Neural crest cell (in vitro differentiated cells): ENCODE measurements around the gene PANX1. TPM values are rescaled to one million over a fixed set of nuclear protein-coding genes. Genes with fewer than 3 reads are reported as not detected.
"Not testable (repeated sequence)": the region's sequence is repeated elsewhere in the genome, so short reads cannot be mapped to it uniquely, and the experiment has no call there.

Experiments used
- DNase-seq: peaks from one replicate; pipeline ENCODE4 v3.0.0; 2021; ENCODE audit warnings: low read depth, mixed read lengths, low spot score
- H3K27ac Mint-ChIP-seq: one replicate; pipeline ENCODE4 v1.8.0; 2021; ENCODE audit warnings: mild to moderate bottlenecking, mixed read lengths; ENCODE audit not compliant: unreplicated experiment
- H3K27me3 Mint-ChIP-seq: 2 replicates; pipeline ENCODE4 v1.8.0; 2021; ENCODE audit warnings: low read depth, mild to moderate bottlenecking, mixed read lengths
- H3K36me3 Mint-ChIP-seq: 2 replicates; pipeline ENCODE4 v1.8.0; 2021; ENCODE audit warnings: low read depth, mild to moderate bottlenecking, mixed read lengths
- H3K4me1 Mint-ChIP-seq: 2 replicates; pipeline ENCODE4 v1.8.0; 2021; ENCODE audit warnings: mixed read lengths
- H3K4me3 Mint-ChIP-seq: one replicate; pipeline ENCODE4 v1.8.0; 2021; ENCODE audit warnings: mild to moderate bottlenecking, mixed read lengths
- H3K9me3 Mint-ChIP-seq: 2 replicates; pipeline ENCODE4 v1.8.0; 2021; ENCODE audit warnings: mixed read lengths
- total RNA-seq: library from RNA; stranded (reverse); gene quantifications from 2 replicates; pipeline ENCODE4 v1.2.1, GENCODE V29; 2021
- TF ChIP-seq, protein P1 (sequence below): fragments of 200-600 bp; sonication (generic); conservative IDR thresholded peaks from 2 replicates; pipeline ENCODE4 v1.5.0; 2021; ENCODE audit warnings: antibody characterized with exemption, mild to moderate bottlenecking

PANX1 gene
- total RNA-seq, 1 donor from 2014 or later = 43.1 TPM

- H3K4me1 Mint-ChIP-seq = no peaks in the 10 kb centered on the region
- H3K9me3 Mint-ChIP-seq = peaks cover 3% of the 10 kb centered on the region
- peaks cover 5% of the 10 kb centered on the region for H3K27me3 Mint-ChIP-seq
- no peak for DNase-seq
- TF ChIP-seq, protein P1, sequence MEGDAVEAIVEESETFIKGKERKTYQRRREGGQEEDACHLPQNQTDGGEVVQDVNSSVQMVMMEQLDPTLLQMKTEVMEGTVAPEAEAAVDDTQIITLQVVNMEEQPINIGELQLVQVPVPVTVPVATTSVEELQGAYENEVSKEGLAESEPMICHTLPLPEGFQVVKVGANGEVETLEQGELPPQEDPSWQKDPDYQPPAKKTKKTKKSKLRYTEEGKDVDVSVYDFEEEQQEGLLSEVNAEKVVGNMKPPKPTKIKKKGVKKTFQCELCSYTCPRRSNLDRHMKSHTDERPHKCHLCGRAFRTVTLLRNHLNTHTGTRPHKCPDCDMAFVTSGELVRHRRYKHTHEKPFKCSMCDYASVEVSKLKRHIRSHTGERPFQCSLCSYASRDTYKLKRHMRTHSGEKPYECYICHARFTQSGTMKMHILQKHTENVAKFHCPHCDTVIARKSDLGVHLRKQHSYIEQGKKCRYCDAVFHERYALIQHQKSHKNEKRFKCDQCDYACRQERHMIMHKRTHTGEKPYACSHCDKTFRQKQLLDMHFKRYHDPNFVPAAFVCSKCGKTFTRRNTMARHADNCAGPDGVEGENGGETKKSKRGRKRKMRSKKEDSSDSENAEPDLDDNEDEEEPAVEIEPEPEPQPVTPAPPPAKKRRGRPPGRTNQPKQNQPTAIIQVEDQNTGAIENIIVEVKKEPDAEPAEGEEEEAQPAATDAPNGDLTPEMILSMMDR = no peak
- H3K36me3 Mint-ChIP-seq = no peaks in the 10 kb centered on the region
- no peak overlapping the region for H3K4me3 Mint-ChIP-seq
- no peak overlapping the region for H3K27ac Mint-ChIP-seq
Observed at GRCh38 chr11:94111241-94111640, 17.4 kb upstream of the PANX1 start.

DNA sequence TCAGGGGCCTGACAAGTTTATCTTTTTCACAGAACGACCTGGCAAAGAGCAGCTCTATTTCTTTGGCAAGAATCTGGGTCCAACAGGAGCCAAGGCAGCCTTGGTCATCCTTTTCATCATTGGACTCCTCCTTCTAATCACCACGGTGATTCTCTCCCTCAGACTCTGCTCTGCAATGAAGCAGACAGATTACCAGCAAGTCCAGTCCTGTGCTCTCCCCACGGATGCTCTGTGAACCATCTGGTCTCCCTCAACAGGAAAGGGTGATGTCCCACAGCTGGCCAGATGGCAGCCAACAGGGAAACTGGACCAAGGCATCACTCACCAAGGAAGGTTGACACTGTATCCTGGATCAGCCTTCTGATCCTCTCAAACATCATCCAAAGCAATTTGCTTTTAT is 17.0 kb upstream of the PANX1 start:
- TF ChIP-seq, protein P1 = no peak
- Mint-ChIP-seq H3K27ac (no peak overlapping the region), H3K36me3 (no peaks in the 10 kb centered on the region), H3K4me3 (no peak overlapping the region), H3K27me3 (peaks cover 5% of the 10 kb centered on the region), H3K9me3 (peaks cover 1% of the 10 kb centered on the region), H3K4me1 (no peaks in the 10 kb centered on the region)
- no peak for DNase-seq

DNA sequence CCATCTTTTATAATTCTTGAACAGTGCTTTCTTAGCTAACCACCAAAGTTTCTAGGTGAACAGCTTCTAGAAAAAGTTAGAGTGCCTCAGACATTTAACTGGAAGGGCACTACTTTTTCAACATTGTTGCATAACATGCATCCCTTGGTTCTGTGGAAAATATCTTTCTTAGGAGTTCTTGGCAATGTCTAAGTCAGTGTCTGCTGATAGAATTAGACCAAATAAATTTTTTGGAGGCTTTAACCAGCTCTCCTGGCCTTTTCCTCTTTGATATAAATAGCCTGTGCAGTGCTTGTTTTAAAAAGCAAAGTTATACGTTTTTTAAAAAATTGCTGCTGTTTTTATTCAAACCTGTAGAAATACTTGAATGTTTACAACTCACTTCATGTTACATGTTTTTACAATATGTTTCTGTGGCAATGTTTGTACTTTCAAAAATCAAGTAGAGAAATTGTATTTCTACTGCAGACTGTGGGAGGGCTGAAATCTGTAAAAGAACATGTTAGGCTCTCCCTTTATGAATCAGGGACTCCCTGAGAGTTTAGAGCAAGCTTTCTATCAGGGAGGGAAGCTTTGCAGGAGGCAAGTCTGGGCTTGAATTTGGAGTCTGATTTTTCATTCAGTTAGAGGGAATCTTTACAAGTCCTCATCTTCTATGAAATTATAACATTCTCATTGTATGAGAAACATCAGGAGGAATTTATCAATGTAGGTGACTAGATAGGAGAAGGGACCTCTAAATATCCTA is 16.3 kb upstream of the PANX1 start:
- Mint-ChIP-seq H3K36me3 (no peaks in the 10 kb centered on the region), H3K9me3 (no peaks in the 10 kb centered on the region), H3K4me1 (no peaks in the 10 kb centered on the region), H3K27me3 (peaks cover 5% of the 10 kb centered on the region), H3K4me3 (no peak overlapping the region), H3K27ac (no peak overlapping the region)
- DNase-seq = no peak
- TF ChIP-seq, protein P1 = no peak

DNA sequence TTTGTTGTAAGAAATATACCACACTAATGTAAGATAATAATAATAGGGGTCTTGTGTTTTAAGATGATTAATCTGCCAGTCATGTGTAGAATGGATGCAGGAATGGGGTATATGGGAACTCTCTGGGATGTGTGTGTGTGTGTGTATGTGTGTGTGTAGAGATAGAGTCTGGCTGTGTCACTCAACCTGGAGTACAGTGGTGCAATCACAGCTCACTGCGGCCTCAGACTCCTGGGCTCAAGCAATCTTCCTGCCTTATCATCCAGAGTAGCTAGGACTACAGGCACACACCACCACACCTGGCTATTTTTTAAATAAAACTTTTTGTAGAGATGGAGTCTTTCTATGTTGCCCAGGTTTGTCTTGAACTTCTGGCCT is 11.5 kb upstream of the PANX1 start:
- peaks cover 4% of the 10 kb centered on the region for H3K36me3 Mint-ChIP-seq
- TF ChIP-seq, protein P1 = no peak
- H3K9me3 Mint-ChIP-seq = peaks cover 7% of the 10 kb centered on the region
- H3K27me3 Mint-ChIP-seq = peaks cover 6% of the 10 kb centered on the region
- H3K27ac Mint-ChIP-seq = no peak overlapping the region
- no peak overlapping the region for H3K4me3 Mint-ChIP-seq
- DNase-seq = no peak
- H3K4me1 Mint-ChIP-seq = no peaks in the 10 kb centered on the region

DNA sequence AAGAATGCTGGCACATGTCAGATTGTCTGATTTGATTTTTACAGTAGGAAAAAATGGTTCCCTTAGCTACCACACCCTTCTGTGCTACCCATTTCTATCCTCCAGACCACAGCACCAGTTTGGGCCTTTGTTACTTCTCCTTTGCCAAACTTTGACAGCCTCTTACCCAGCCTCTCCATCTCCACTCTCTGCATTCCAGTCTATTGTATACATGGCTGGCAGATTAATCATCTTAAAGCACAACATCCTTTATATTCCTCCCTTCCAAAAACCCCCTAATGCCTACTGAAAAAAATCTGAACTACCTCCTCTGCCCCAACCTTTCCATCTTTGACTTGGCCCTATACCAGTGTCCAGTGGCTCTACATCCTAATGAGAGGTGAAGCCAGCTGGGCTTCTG is 10.8 kb upstream of the PANX1 start:
- peaks cover 7% of the 10 kb centered on the region for H3K9me3 Mint-ChIP-seq
- DNase-seq = no peak
- no peak overlapping the region for H3K27ac Mint-ChIP-seq
- H3K36me3 Mint-ChIP-seq = peaks cover 4% of the 10 kb centered on the region
- H3K4me3 Mint-ChIP-seq = no peak overlapping the region
- no peaks in the 10 kb centered on the region for H3K4me1 Mint-ChIP-seq
- peaks cover 4% of the 10 kb centered on the region for H3K27me3 Mint-ChIP-seq
- TF ChIP-seq, protein P1 = no peak

GRCh38 chr11:94119676-94120075 is 9.0 kb upstream of the PANX1 start:
- not testable (repeated sequence) for H3K9me3 Mint-ChIP-seq, H3K27ac Mint-ChIP-seq, H3K4me3 Mint-ChIP-seq, H3K27me3 Mint-ChIP-seq, H3K36me3 Mint-ChIP-seq, H3K4me1 Mint-ChIP-seq, DNase-seq

- not testable (repeated sequence) for DNase-seq, H3K9me3 Mint-ChIP-seq, H3K27me3 Mint-ChIP-seq, H3K4me3 Mint-ChIP-seq, H3K4me1 Mint-ChIP-seq, H3K27ac Mint-ChIP-seq, H3K36me3 Mint-ChIP-seq
Observed at GRCh38 chr11:94120516-94120915, 8.1 kb upstream of the PANX1 start.
